HL-60 (cell line): ENCODE data around the gene CYP27B1.
A peak's percentile ranks its signal among the peaks of the same experiment; 100 is the strongest.

Experiments used
- GABPA ChIP-seq: IDR thresholded peaks from 2 replicates; pipeline ENCODE4 v1.6.1; 2012; ENCODE audit warnings: low read depth
- POLR2AphosphoS5 ChIP-seq: IDR thresholded peaks from 2 replicates; pipeline ENCODE4 v1.6.1; 2012; ENCODE audit warnings: low read depth
- TF ChIP-seq, protein P1 (sequence below): IDR thresholded peaks from one replicate; pipeline ENCODE4 v1.5.1; 2011; ENCODE audit warnings: low read length, control low read depth, inconsistent platforms; ENCODE audit not compliant: insufficient read depth

DNA sequence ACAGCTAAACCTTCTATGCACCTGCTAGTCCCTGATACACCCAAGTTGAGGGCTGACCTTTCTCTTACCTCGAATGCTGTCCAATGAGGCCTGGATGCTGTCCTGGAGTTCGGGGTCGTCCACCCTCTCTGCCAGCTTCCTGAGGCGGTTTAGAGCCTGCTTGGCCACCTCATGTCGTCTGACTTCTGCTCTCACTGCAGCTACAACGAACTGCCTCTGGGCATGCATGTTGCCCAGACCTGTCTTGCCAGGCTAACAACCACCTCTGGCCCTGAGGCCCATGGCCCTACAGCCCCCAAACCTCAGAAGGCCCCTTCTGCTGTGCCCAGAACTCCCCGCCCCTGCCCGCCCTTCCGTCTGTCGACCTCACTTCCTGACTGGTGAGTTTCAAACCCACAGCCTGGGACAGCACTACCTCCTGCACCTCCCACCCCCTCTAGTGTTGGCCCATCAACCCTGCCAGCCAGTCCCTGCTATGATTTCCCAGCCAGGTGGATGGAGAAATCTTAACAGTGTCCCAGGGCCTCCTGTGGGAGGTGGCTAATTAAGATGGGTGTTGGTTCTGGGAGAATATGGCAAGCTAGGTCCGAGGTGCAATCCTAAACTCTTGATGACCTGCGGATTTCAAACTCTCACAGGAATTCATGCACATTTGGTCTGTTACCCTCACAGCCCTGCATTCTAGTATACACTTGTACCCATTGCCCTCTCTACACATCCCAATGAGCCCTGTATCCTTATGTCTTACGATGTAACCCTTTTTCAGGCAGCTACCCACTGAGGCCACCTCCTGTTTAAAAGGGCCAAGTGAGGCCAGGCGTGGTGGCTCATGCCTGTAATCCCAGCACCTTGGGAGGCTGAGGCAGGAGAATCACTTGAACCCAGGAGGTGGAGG is 24.8 kb downstream of the CYP27B1 start:
- TF ChIP-seq, protein P1, sequence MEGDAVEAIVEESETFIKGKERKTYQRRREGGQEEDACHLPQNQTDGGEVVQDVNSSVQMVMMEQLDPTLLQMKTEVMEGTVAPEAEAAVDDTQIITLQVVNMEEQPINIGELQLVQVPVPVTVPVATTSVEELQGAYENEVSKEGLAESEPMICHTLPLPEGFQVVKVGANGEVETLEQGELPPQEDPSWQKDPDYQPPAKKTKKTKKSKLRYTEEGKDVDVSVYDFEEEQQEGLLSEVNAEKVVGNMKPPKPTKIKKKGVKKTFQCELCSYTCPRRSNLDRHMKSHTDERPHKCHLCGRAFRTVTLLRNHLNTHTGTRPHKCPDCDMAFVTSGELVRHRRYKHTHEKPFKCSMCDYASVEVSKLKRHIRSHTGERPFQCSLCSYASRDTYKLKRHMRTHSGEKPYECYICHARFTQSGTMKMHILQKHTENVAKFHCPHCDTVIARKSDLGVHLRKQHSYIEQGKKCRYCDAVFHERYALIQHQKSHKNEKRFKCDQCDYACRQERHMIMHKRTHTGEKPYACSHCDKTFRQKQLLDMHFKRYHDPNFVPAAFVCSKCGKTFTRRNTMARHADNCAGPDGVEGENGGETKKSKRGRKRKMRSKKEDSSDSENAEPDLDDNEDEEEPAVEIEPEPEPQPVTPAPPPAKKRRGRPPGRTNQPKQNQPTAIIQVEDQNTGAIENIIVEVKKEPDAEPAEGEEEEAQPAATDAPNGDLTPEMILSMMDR: peak; percentile 52
- TF ChIP-seq GABPA: no peak
- TF ChIP-seq POLR2AphosphoS5: no peak
